NK-92 (cell line): ENCODE results near the gene ERRFI1.

Source experiments
- DNase-seq: peaks from one replicate; lab custom pipeline; 2025; ENCODE audit not compliant: unreplicated experiment; lab: John Stamatoyannopoulos, UW

ERRFI1 gene

GRCh38 chr1:8043621-8044020, 17.5 kb upstream of the ERRFI1 start:
- no peak for DNase-seq

- DNase-seq: no peak
Measured at GRCh38 chr1:8042134-8042533, 16.0 kb upstream of the ERRFI1 start.

- DNase-seq: no peak
Measured at GRCh38 chr1:8040586-8040985, 14.5 kb upstream of the ERRFI1 start.

GRCh38 chr1:8039071-8039470, 13.0 kb upstream of the ERRFI1 start:
- DNase-seq: no peak

- no peak for DNase-seq
Measured at GRCh38 chr1:8035289-8035688, 9.2 kb upstream of the ERRFI1 start.

- DNase-seq: no peak
Measured at GRCh38 chr1:8033322-8033721, 7.2 kb upstream of the ERRFI1 start.

DNA sequence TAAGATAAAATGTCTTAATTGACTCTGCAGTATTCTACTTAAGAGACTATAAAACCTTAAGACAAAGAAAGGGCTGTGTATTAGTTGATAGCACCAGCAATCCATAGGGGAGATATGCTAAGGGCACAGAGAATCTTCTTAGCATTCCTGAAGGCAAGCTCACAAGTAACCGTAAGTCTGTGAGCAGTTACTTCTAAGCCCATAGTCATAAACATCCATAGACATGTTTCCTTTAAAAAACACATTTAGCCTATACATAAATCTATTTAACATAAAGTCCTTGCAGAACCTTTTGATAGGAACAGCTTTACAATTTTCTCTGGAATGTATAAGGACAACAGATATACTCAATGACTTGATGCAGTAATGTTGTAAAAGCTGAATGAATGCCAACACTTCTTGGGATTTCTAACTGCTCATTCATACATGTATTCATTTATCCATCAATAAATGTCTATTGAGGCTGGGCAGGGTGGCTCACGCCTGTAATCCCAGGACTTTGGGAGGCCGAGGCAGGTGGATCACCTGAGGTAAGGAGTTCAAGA, 6.3 kb upstream of the ERRFI1 start:
- no peak for DNase-seq

- DNase-seq: no peak
Measured at GRCh38 chr1:8031176-8031785, 5.2 kb upstream of the ERRFI1 start.

DNA sequence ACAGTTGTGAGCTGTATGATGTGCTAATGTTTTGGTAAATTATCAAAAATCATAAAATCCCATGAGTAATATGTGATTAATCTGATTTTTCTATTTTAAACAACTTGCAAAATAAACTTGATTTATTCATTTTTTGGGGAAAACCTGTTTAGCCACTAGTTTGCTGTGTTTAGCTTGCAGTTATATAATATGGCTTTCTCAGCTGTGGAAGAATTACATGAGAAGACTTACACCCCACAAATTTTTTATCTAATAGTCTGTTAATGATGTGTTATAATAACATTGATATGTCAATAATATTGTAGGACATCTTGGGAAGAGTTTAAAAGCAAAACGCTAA, 2.4 kb upstream of the ERRFI1 start:
- DNase-seq: no peak

- no peak for DNase-seq
Measured at GRCh38 chr1:8027748-8028570, 1.9 kb upstream of the ERRFI1 start.

DNA sequence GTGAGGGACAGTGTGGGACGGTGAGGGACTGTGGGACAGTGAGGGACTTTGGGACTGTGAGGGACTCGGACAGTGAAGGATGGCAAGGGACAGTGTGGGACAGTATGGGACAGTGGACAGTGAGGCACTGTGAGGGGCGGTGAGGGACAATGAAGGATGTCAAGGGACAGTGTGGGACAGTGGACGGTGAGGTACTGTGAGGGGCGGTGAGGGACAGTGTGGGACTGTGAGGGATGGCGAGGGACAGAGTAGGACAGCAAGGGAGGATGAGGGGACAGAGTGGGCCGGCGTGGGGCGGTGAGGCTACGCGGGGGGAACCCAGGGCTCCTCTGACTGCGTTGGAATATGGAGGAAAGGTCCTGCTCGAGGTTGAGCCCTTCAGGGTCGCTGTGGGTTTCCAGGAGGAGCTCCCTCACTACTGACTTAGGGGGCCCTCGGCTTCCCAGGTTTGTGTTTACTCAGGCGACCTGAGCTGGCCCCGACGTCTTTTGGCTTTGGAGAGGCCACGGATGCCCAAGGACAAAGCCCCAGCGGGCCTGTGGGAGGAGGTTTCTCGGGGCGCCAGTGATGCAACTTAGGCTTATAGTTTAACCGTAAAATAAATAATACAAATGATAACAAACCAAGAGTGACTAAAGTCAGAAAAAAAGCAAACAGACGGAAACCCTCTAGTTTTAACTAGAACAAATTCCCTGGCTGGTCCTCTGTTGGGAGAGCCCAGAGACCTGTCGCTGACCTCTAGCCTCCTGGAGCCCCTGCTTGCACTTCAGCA, 1.1 kb upstream of the ERRFI1 start:
- no peak for DNase-seq

DNA sequence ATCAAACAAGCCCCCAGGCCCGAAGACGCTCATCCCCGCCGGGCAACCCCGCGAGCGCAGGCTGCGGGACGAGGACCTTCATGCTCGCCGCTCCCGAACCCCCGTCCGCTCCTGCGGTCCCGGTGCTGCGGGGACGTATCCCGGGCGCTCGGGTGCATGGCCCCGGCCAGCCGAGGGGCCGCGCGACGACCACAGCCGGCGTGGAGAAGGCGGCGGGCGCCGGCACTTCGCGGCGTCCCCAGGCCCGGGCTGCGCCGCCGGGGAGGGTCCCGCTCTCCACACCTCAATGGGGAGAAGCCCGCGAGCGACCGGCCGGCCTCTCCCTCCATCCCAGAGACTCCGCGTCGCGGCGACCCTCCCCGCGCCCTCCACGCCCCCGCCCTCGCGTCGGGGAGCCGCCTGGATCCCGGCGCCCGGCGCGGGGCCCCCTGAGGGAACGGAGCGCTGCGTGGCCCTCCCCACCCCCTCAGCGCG, 401 bp downstream of the ERRFI1 start:
- DNase-seq: no peak

GRCh38 chr1:8025061-8025670, 943 bp downstream of the ERRFI1 start:
- no peak for DNase-seq

- no peak for DNase-seq
Measured at GRCh38 chr1:8024329-8024728, 1.8 kb downstream of the ERRFI1 start.

- no peak for DNase-seq
Measured at GRCh38 chr1:8023995-8024313, 2.2 kb downstream of the ERRFI1 start.

- no peak for DNase-seq
Measured at GRCh38 chr1:8023287-8023994, 2.7 kb downstream of the ERRFI1 start.

GRCh38 chr1:8022395-8023286, 3.5 kb downstream of the ERRFI1 start:
- DNase-seq: no peak

GRCh38 chr1:8021676-8022266, 4.3 kb downstream of the ERRFI1 start:
- DNase-seq: no peak

DNA sequence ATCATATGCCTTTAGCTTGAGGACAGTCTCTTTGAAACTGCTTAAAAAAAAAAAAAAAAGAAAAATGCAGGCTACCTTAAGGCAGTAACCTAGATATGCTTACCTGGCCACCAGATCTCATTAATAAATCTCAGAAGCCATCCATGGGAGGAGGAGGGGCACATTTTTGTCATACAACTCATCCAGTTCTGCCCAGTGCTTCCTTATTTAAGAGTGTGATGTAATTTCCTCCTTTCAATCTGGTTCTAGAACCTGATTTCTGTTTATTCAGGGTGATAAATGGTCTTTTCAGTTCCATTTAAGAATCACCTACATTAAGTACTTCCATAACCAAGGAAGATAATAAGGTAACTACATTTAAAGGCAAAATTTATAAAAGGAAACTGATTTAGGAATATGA, 6.1 kb downstream of the ERRFI1 start:
- no peak for DNase-seq
